H4 (cell line): ENCODE data around the gene RPS21. TPM values are rescaled to one million over a fixed set of nuclear protein-coding genes. Genes with fewer than 3 reads are reported as not detected.

Experiments
- DNase-seq: peaks from one replicate; pipeline ENCODE4 v3.0.0-alpha.2; 2015; ENCODE audit warnings: low spot score
- total RNA-seq: library from RNA; depleted of rRNA; stranded (reverse); fragments of >200 nt; shearing (Covaris generic); gene quantifications from 2 replicates; pipeline ENCODE4 v1.2.3, GENCODE V29; 2014

Gene RPS21
- total RNA-seq, 1 experiment from 2014 or later: 2,204 TPM

- no peak for DNase-seq
These were observed 32.7 kb upstream of the RPS21 start for GRCh38 chr20:62354031-62354808.

DNA sequence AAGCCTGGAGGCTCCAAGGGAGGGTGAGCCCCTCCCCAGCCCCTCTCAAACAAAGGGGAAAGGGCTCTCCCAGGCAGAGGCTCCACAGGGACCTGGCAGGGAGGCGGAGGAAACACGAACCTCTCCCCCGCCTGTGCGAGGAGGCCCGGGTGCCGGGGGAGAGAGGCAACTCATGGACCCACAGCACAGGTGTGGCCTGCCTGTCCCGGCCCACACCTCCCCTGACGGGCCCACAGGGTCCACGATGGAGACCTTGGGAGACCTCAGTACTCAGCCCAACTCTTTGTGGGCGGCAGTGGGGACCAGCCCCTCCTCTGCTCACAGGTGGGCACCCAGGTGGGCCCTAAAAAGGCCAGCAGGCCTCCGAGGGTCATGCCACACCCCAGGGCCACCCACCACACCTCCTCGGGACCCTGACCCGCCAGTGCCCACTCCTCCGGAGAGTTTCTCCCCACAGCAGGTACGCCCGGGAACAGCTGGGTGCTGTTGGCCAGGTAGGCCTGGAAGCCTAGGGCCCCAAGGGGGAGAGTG, 32.0 kb upstream of the RPS21 start:
- DNase-seq: no peak

DNA sequence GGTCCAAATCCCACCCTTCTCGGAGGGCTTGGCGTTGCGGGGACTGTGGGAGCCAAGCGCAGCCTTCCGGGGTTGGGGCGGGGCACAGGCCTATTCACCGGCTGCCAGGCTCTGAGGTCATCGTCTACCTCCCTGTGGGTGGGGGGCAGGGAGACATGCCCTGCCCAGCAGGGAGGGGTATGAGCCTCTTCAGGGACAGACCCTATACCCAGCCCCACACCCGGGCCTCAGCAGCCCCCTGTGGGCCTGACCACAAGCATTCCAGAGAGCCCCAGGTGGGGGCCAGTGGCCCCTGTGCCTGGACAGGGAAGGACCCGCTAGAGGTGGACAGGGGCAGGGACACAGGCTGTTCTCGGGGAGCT, 31.4 kb upstream of the RPS21 start:
- DNase-seq: no peak

- DNase-seq: no peak
These were observed 30.9 kb upstream of the RPS21 start for GRCh38 chr20:62355878-62356588.

DNA sequence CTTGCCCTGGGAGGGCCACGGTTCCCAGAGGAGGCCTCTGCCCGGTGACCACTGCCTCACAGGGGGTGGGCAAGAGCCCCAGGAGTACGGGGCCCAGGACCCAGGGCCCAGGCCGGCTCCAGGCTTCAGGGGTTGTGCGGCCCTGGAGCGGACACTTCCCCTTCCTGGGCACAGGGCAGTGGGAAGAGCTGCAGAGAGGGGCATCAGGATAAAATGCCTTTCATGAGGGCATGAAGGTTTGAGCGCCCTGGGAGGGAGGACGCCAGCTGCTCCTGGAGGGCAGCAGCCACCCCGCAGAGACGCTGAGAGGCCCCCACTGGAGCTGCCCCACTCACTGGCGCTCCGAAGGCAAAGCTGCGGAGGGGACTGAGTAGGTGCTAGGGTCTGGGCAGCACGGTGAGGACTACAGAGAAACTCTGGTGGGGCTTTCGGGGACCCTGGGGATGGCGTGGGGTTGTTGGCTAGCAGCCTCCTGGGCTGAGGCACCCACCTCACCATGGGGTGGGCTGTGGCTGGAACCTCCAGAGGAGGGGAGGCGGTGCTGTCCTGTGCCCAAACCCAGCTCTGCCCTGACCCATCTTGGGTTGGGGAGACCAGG, 30.2 kb upstream of the RPS21 start:
- DNase-seq: no peak

GRCh38 chr20:62357187-62357667, 29.7 kb upstream of the RPS21 start:
- no peak for DNase-seq

DNA sequence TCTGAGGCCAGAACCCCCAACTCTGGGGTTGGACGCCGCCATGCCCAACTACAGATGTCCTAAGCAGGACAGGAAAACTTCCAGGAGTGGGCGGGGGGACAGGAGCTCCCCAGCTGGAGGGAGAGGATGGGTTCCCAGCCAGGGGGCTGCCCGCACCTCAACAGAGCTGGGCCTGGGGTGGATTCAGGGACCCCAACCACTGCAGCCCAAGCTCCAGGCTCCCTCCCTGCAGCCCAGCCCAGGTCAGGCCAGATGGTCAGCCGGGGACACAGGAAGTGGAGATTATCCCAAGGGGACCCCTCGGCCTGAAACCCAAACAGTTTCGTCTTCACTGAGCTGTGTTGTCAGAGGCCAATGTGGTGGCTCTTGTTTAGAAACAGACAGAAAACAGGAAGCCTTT, 29.2 kb upstream of the RPS21 start:
- DNase-seq: no peak

DNA sequence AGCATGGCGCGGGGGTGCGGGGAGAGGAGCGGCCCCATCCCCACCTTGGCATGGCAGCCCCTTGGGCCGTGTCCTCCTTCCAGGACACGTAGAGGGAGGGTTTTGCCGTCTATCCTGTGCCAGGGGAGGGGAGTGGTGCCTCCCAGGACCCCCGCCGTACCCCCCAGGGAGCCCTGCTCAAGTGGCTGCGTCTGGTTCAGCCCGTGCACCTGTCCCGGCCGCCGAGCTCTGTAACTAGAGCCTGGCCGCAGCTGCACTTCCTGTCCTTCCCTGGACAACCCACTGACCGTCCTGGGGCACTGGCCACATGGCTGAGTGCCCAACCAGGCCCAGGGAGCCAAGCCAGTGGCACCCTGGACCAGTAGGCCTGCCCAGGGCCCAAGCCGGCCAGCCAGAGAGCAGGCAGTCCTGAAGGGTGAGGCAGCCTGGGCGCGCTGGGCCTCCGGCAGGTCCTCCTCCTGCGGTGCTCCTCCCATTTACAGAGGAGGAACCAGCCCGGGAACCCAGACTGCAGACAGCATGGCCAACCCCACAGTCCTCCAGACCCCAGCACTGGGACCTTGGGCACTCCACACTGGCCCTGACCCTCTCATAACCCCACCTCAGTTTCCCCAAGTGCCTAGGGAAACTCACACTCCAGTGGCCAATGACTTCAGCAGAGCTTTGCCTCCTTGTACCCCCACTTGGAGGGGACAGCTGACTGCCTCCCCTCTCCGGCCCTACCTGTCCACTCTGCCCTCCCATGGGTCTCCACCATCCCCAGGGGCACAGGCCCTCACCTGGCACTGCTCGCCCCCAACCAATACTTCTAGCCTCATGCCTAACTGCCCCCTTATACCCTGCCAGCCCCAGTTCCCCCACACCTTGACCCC, 28.5 kb upstream of the RPS21 start:
- DNase-seq: no peak

DNA sequence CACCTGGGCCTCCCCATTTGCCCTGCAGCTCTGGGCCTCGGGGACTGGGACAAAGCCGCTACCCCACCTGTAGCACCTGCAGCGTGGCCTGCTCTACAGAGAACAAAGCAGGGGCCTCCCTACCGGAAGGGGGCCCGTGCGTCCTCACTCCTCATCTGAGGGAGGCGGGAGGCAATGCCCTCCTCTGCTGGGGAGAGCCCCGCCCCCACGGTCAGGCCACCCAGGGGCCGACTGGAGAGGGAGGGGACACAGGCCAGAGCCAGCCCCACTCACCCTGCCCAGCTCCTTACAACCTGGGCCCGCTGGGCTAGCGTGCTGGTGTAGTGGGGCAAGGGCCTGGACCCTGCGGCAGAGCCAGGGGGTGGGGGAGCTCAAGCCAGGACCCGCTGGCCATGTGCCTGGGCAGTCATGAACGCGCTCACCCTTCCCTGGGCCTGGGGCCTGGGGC, 27.8 kb upstream of the RPS21 start:
- no peak for DNase-seq

- no peak for DNase-seq
These were observed 27.3 kb upstream of the RPS21 start for GRCh38 chr20:62359491-62360121.

DNA sequence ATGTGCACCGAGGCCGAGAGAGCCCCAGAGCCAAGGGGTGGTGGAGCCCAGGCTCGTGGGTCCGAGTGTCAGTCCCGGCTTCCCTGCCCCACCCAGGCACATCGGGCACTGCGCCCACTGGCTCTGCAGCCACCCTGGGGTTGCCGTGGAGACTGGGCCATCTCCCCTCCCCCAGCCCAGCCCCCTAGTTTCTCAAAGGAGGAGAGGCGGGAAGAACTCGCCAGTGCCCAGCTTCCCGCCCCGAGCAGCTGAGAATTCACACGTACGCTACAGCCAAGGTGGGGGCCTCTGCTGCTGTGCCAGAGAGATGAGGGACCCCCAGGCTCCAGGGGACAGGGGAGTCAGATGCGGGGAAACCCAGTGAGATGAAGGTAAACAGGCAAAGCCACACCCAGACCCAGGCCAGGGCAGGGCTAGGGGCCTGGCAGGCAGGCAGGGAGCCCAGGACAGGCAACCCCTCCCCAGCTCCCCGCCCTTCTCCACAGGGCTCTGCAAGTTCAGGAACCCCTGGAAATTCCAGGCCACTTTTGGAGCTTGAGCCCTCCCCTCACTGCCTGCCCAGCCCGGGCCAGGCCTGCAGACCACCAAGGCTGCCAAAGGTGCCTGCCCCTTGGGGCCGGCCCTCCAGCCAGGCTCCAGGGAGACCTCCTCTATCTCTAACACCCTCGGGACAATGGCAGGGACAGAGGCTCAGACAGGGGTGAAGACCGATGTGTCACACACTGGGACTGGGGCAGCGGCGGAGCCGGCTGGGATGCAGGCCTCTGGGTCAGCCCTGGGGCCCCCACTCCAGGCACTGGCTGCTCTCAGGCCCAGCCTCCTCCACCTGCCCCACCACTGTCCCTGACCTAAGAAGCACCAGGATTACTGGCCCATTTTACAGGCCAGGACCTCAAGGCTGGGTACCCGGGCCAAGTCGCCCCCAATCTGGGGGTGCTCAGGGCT, 25.8 kb upstream of the RPS21 start:
- DNase-seq: no peak

DNA sequence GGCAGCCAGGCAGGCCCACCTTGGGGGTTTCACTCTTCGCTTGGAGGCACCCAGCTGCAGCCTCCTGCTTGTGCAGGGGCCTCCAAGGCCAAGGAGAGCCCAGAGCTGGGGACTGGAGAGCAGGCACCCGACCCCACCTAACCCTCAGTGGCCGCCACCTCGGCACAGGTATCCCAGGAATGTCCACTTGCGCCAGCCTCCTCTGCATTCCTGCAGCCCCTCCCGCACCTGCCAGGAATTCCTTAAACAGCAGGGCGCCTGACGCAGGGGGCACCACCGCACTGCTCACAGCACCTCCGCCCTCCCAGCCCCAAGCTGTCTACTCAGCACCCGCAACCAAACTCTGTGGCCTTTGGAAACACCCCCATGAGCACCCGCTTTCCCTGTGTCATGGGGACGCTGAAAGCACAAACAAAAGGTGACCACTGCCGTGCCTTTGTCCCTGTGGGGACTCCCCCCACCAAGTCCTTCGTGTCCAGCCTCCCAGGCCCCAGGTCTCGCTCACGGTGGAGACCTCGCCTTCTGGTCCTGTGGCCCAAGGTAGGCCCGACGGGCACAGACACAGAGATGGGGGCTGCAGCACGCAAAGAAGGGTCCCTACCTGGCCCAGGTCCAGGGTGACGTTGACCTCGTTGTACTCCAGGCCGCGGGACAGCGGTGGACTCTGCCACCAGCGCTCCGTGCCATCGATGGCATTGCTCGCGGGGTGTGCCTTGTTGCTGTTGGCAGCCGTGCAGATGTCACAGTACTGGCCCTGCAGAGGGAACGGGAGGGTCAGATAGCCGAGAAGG, 24.9 kb upstream of the RPS21 start:
- no peak for DNase-seq

DNA sequence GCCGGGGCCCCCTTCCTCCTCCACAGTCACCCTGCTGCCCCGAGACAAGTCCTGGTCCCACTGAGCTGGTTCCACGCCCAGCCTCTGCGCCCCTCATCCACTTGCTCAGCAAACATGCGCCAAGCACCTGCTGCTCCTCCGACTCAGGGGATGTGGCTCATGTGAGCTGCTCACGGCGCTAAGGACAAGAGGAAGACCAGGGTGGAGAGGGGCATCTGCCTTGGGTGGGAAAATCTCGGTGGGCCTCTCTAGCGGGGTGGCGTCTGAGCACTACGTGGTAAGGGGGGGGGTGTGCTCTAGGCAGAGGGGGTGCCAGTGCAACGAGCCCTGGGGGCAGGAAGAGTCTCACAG, 24.3 kb upstream of the RPS21 start:
- DNase-seq: no peak

- DNase-seq: no peak
These were observed 23.6 kb upstream of the RPS21 start for GRCh38 chr20:62362991-62363919.

GRCh38 chr20:62363920-62364851, 22.7 kb upstream of the RPS21 start:
- no peak for DNase-seq

GRCh38 chr20:62364911-62365736, 21.8 kb upstream of the RPS21 start:
- DNase-seq: no peak
